PC-9 (cell line): ENCODE results near the gene SEMA5A.

ENCODE experiments used
- CTCF ChIP-seq: fragments of 200-600 bp; sonication (generic); conservative IDR thresholded peaks from 2 replicates; pipeline ENCODE4 v1.6.1; 2017; ENCODE audit warnings: mixed run types, antibody characterized with exemption, mild to moderate bottlenecking, moderate library complexity
- EZH2 ChIP-seq: fragments of 200-600 bp; sonication (generic); IDR thresholded peaks from 2 replicates; pipeline ENCODE4 v1.8.0; 2017; ENCODE audit warnings: antibody characterized with exemption, low read depth

GRCh38 chr5:9015937-9016270 lies 530.0 kb downstream of the SEMA5A start:
- TF ChIP-seq CTCF (no peak), EZH2 (no peak)
